ENCODE results near the gene ASCC2.
"Not testable (repeated sequence)": the region's sequence is repeated elsewhere in the genome, so short reads cannot be mapped to it uniquely, and the experiment has no call there.

ASCC2 gene, protein sequence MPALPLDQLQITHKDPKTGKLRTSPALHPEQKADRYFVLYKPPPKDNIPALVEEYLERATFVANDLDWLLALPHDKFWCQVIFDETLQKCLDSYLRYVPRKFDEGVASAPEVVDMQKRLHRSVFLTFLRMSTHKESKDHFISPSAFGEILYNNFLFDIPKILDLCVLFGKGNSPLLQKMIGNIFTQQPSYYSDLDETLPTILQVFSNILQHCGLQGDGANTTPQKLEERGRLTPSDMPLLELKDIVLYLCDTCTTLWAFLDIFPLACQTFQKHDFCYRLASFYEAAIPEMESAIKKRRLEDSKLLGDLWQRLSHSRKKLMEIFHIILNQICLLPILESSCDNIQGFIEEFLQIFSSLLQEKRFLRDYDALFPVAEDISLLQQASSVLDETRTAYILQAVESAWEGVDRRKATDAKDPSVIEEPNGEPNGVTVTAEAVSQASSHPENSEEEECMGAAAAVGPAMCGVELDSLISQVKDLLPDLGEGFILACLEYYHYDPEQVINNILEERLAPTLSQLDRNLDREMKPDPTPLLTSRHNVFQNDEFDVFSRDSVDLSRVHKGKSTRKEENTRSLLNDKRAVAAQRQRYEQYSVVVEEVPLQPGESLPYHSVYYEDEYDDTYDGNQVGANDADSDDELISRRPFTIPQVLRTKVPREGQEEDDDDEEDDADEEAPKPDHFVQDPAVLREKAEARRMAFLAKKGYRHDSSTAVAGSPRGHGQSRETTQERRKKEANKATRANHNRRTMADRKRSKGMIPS

DNA sequence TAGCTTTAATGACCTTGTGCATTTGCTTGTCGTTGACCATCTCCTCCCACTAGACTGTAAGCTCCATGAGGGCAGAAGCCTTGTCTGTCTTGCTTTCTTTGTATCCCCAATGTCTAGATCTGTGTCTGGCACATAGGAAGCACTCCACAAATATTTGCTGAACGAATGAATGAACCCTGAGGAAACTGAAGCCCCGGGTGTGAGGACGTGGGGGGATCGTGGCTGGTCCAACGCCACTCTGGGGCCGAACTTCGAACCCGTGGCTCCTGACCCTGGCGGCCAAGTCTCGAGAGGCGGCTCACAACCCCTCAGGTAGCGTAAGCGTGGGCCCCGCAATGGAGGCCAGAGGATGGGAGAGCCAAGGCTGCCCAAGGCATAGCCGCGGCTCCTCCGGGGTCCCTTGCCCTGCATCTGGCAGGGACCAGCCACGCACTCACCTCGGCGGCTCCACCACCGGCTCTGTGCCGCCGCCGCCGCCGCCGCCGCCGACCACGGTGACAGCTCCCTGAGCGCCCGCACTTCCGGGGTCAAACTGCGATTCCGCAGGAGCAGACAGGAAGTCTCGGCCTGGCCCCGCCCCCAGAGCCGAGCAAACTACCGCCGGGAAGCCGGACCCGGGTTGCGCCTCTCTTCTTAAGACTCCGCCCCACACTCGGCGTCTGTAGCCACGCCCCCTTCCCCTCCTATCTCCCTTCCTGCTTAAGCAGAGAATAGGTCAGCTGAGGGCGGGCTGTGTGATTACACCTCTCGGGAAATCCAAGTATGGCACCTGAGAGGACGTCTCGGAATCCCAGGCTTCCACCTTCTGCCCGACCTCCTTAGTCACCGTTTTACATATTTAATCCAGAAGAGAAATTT is at the start of gene ASCC2:
Gene ASCC2 (minus strand): TSS at position 534 of the 858 bp plus-strand sequence. CDS start 5,949 bp downstream, outside the sequence.
- DNase-seq, result peak; percentile 98

DNA sequence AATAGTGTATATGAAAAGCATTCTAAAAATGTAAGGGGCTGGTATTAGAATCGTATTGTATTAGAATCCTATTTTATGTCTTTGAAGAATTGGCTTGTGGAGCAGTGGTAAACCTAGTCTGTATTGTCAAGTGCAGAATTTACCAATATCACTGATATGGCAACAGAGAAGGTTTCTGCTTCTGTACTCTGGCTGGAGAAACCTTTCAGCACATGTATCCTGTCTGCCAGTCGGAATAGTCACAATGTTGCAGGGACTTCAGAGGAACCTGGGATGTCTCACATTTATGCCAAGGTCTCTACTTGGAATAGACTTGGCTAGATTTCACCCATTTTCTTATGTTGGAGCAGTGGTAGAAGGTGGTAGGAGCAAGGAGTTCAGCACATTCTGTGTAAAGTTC is 49.3 kb upstream of the ASCC2 start:
- no peak for DNase-seq

DNA sequence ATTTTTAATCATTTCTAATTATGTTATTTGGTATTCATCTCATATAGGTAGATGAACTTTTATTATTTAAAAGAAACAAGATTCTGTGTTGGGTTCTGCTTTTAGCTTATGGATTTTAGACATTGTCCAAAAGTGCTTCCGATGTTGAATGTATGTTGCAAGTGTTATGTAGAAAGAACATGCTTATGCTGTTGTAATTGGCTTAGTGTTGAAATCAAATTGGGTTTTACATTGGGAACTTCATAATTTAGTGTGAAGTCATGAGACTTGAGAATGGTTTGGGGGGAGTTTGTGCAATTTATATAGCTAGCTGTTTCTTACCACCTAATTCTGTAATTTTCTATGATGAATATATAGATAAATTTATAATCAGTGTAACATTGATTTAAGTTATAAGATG is 48.5 kb upstream of the ASCC2 start:
- DNase-seq, result no peak

DNA sequence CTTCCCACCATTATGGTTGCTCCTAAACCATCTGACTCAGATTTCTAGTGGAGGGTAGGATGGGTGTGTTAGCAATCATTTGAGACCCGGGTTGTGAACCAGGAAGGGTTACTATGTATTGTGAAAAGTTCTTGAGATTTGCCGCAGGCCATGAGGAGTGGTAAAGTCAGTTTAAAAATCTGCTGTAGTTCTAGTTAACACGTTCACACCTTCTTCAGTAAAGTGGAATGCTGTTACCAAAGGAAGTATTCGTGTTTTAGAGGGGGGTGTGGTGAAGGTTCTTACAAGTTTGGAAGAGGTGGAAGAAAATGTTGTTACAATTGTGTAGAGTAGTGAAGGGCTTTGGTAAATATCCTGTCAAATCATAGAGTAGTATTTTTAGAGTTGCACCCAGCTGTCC is 47.5 kb upstream of the ASCC2 start:
- DNase-seq, result no peak

DNA sequence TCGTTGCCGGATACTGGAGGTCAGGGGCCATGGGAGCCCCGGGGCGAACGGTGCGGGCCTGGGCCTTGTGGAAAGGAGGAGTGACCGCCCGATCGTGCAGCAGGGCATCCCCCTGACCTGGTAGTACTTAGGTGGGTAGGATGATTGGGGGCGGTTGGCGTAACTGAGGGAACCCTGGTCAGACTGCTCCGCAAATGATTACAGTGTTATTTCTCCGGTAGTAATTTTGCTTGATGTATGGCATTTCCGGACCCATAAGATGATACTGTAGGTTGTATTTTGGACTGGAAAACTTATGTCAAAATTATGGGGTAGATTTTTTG is 45.7 kb upstream of the ASCC2 start:
- no peak for DNase-seq

DNA sequence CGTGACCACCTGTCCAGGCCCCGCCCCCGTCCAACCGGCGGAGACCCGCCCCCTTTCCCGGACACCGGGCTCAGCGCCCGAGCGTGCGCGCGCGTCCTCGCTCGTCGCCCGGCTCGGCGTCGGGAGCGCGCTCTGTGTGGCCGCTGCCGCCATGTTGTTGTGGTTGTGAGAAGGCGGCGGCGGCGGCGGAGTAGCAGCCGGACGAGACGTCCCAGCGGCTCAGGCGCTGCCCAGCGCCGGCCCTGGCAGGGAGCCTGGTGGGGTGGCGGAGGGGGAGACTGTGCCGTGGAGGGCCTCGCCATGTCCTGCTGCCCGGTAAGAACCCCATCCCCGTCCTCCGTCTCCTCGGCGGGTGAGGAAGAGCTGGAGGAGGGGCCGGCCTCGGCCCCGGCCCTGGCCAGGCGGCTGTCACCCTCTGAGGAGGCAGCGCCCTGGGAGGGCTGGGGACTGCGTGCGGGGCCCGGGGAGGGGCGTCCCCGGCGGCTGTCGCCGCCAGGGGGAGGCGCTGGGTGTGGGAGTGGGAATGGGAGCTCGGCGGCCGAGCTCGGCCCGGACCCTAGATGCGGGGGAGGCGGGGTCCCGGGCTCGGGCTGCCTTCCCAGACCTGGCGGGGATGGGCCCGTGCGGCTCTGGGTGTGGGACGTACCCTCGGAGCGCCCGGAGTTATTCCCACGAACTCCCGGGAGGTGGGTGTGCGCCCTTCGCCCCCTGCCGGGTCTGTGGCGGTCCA is 45.1 kb upstream of the ASCC2 start, which contains the start of gene MTMR3:
Gene MTMR3 (plus strand): TSS at position 130 of the 730 bp plus-strand sequence. CDS start 87,886 bp downstream, outside the sequence.
- peak; percentile 48 for DNase-seq

DNA sequence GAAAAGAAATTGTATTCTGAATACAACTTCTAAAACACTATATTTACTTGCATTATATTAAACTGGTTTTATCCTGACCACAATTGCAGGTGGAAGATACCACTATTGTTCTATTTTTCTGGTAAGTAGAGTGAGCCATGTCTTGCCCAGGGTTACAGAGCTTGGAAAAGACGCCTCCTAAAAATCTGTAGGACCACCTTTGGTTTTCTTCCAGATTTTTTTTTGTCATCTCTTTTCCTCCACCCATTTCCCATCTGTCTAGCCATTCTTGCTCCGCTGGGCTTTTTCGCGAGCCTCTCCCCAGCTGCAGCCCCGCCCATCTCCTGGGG is 44.6 kb upstream of the ASCC2 start:
- DNase-seq, result peak; percentile 97

DNA sequence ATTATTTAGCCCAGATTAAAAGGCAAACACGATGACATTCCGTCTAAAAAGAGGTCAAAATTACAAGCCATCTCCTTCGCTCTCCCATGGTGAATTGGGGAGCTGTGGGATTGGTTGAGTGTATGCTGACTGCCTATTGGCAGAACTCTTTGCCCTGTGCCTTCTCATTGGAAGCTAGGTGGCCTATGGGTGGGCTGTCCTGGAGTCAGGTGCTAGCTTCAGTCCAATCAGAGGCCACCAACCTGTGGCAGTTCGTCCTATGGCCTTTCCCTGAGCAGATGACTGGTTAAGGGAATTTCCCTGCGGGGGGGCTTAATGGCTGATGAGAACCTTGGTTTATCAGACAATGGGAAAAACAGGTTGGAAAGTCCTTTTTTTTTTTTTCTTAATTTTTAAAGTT is 41.7 kb upstream of the ASCC2 start:
- peak; percentile 31 for DNase-seq

DNA sequence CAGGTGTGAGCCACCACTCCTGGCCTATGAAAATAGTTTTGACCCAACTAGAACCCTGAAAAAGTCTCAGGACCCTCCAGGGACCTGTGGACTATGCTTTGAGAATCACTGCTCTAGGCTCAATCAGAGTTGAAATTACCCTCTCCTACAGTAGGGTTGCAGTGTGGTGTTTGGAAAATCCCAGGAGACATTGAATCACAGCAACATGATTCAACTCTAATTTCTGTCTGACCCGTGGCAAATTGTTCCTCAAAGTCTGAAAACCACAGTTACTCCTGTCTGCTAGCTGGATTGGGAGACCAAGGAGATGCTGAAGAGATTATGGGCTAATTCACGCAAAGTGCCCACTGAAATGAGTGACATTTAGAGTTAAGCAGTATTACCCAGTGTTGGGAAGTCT is 39.5 kb upstream of the ASCC2 start:
- DNase-seq, result no peak

DNA sequence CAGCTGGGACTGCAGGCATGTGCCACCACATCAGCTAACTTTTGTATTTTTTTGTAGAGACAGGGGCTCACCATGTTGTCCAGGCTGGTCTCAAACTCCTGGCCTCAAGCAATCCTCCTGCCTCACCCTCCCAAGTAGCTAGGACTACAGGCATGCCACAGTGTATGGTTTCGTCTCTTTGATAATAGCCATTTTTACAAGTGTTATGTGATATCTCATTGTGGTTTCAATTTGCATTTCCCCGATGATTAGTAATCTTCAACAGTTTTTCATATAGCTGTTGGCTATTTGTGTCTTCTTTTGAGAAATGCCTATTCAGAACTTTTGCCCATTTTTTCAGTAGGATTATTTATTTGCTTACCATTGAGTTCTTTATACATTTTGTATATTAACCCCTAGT is 35.9 kb upstream of the ASCC2 start:
- DNase-seq, result peak; percentile 37

DNA sequence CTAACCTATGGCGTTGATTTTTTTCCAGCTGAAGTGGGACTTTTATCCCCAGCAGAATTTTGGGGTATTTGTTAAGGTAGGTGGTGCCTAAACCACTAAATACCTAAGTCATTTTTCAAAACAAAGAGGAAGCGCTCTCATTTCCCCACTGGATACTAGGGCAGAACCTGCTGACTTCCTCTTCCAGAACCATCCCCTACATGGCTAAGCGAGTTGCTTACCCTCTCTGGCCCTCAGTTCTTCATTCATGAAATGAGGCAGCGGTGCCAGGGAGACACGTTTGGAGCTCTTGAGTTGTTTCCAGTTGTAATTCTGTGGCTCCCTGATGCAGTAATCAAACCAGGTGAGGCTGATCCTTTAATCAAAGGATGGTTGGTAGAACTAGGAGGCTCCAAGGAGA is 34.9 kb upstream of the ASCC2 start:
- no peak for DNase-seq

DNA sequence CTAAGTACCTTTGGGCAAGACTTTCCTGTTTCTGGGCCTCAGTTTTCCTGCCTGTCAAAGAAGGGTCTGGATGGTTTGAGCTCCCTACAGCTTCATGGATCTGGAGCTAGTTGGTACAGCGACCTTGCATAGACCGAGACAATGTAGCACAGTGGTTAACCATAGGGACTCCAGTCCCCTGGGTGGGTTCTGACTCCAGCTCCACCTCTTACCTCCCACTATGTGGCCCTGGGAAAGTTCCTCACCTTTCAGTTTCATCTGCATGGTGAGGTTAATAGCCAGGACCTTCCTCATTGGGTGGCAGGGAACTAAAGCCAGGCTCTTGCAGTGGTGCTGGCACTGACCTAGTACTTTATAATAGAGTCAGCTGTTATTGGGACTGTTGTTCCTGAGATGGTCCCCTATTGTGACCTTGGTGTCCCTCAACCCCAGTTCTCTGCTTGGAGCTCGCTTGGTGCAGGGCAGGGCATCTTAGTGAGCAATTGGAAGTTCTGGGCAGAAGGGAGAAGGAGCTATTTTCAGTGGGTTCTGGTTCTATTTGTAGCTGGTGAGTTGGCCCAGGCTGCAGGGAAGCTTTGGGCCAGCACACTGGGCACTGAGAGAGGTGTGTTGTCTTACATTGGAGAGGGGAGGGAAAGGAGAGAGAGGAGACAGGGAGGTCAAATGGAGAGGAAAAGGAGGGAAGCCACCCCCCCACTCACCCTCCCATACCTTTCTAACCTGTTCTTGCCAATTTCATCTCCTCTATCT is 34.2 kb upstream of the ASCC2 start:
- DNase-seq, result no peak

DNA sequence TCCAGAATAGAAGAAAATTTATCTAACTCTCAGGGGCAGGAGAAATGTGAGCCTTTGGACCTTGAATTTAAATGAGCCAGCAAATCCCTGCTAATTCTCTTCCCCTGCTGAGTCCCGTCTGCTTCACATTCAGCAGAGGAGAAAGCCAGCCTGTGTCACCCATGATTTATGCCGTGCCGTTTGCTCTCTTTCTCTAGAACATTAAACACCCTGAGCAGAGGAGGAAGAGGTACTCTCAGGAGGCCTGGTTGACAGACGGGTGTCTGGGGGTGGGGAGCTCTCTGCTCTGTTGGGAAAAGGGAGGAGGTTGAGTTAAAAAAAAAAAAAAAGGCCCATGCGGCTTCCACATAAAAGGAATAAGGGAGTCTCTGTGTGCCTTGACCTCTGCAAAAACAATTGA is 33.6 kb upstream of the ASCC2 start:
- DNase-seq, result peak; percentile 99

DNA sequence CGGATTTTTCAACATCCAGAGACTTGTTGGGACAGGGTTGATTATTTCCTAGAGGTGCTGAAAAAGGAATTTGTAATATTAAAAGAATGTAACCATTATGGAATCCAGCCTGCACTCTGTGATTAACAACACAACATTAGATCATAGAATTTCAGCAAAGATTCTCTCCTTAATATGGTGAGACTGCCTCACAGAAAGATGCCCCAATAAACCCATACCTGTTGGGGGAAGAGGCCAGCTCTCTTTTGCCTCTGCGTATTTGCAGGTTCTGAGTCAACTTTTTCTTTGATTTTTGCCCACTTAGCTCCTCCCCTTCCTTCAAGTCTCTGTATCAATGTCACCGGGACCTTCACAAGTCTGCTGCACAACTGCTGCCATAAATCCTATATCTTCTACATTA is 32.5 kb upstream of the ASCC2 start:
- DNase-seq, result peak; percentile 36

DNA sequence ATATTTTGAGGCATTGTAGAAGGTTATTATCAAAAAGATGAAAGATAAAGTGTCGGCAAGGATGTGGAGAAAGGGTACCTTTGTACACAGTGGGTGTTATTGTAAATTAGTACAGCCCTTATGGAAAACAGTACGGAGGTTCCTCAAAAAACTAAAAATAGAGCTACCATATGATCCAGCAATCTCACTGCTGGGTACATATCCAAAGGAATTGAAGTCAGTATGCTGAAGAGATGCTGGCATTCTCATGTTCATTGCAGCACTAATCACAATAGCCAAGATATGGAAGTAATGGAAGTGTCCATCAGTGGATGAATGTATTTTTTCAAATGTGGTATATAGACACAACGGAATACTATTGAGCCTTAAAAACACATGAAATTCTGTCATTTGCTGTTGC is 29.8 kb upstream of the ASCC2 start:
- DNase-seq, result no peak

DNA sequence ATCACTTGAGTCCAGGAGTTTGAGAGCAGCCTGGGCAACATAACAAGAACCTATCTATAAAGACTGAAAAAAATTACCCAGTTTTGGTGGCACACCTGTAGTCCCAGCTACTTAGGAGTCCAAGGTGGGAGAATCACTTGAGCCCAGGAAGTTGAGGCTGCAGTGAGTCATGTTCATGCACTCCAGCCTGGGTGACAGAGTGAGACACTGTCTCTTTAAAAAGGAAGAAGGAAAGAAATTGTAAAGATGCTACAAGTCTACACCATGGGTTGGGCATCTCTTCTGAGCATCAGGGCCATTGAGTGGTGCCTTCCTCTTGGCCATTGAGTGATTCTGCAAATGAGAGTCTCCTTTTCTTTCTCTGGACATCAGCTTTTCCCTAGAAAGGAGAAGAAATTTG is 29.2 kb upstream of the ASCC2 start:
- DNase-seq, result no peak

DNA sequence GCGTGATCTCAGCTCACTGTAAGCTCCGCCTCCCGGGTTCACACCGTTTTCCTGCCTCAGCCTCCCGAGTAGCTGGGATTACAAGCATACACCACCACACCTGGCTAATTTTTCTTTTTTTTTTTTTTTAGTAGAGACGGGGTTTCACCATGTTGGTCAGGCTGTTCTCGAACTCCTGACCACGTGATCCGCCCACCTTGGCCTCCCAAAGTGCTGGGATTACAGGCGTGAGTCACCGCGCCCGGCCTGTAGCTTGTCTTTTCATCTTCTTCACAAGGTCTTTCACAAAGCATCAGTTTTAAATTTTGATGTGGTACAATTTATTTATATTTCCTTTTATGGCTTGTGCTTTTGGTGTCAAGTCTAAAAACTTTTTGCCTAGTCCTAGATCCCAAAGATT is 27.5 kb upstream of the ASCC2 start:
- DNase-seq, result not testable (repeated sequence)

DNA sequence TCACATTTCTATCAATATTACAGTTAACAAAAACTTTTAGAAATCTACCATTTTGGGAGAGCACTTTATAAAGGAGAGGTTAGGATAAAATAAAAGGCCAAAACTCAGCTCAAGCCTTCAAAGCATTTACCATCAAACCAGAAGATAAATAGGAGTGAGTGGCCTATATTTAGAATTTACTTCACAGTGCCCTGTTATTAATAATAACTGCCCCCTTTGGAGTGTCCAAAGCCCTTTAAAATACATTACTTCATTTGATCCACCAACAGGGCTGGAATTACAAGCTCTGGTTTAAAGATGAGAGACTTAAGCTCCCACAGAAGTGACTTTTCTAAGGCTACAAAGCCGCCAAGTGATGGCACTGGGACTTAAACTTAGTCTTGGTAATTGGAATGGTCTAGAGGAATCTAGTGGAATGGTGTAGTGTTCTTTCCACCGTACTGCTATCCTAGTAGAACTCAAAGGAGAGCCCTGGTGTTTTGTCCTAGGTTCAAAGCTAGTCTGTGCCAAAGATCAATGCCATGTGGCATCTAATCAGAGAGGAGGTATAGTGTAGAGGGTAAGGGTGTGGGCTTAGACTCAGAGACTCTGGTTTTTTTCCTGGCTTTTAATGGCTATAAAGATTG is 23.7 kb upstream of the ASCC2 start:
- DNase-seq, result no peak

DNA sequence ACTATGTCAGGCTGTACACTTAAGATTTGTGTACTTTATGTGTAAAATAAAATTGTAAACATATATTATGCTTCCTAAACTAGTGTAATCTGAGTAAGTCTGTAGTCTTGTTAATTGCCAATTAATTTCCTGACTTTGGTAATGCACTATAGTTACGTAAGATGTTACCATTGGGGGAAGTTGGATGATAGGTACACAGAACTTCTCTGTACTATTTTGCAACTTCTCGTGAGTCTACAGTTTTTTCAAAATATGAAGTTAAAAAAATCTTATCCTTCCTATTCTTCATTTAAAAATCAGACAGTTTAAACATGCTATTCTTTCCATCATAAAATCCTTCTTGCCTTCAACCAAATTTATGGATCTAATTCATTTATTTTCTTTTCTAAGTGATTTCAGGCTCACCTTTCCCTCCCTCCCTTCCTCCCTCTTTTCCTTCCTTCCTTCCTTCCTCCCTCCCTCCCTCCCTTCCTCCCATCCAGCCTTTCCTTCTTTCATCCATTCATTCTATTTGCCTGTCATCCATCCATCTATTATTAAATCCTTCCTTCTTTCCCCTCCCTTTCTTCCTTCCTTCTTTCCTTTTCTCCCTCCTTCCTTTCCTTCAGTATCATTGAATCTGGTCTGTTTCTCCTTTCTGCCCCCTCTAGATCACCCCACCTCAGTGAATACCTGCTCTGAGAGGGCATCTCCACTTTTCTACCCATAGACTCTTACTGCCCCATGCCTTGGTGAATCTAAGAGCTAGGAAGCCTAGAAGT is 22.1 kb upstream of the ASCC2 start:
- DNase-seq, result no peak

DNA sequence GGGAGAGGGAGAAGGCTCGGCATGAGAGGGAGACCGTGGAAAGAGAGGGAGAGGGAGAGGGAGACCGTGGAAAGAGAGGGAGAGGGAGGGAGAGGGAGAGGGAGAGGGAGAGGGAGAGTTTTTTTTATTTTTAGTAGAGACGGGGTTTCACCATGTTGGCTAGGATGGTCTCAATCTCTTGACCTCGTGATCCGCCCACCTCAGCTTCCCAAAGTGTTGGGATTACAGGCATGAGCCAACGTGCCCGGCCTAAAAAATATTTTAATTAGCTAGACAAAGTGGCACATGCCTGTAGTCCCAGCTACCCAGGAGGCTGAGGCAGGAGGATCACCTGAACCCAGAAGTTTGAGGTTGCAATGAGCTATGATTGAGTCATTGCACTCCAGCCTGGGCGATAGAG is 21.0 kb upstream of the ASCC2 start:
- not testable (repeated sequence) for DNase-seq

DNA sequence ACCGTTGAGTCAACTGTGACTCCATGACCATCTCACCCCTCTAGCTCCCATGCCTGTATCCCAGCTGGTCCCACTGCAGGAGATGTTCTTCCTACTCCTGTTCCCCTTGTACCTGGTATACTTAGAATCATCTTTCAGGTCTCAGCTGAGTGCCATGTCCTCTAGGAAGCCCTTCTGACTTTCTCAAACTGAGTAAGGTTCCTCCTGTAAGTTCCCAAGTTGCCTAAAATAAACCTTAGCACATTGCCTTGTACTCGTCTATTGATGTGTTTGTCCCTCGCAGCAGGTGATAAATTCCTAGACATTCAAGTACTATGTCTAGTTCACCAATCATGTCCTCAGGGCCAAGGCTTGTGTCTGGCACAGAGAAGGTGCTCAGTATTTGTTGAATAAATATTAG is 18.4 kb upstream of the ASCC2 start:
- DNase-seq, result no peak

All from NCI-H2171 treated with DMSO at 0.1 percent for 48 hours (cell line).